GM19238 (cell line): ENCODE measurements around the gene LNPEP.

ENCODE experiments used
- DNase-seq: peaks from one replicate; pipeline ENCODE4 v3.0.0; 2011; ENCODE audit warnings: low spot score; ENCODE audit not compliant: insufficient read length

LNPEP gene

GRCh38 chr5:96995419-96995818 is 59.5 kb downstream of the LNPEP start:
- DNase-seq = no peak

- DNase-seq = no peak
Measured at GRCh38 chr5:96997265-96997859, 61.5 kb downstream of the LNPEP start.

- no peak for DNase-seq
Measured at GRCh38 chr5:96999856-97000255, 64.0 kb downstream of the LNPEP start.

- no peak for DNase-seq
Measured at GRCh38 chr5:97000391-97000790, 64.5 kb downstream of the LNPEP start.

- DNase-seq = no peak
Measured at GRCh38 chr5:97002983-97003382, 67.1 kb downstream of the LNPEP start.

GRCh38 chr5:97004423-97005060 is 68.7 kb downstream of the LNPEP start:
- no peak for DNase-seq

- no peak for DNase-seq
Measured at GRCh38 chr5:97006454-97007060, 70.7 kb downstream of the LNPEP start.

DNA sequence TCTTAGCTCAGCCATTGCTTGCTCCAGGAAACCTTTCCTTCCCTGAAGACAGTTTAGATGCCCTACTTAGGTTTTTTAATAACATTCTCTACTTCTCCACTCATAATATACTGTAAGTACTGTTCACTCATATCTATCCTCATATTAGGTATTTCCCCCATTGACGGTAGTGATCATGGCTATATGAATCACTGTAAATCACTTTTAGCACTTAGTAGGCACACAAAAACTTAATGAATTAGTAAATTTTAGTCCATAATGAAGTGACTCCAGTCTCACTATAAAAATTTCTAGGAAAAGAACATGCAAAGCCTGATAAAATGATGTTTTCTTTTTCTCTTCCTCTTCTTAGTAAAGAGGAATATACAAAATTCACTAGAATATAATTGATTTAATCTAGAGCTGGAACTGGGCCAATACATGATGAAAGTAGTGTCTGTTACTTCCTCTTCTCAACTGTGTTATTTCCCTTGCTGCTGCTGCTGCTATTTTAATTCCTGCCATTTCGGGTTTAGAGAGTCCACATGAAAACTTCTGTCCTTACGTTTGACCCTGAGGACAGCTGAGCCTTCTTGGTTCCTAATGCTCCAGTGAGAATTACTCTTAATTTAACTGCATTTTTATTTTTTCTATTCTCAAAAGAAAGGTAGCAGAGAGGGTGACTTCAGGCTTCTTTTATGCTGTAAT is 73.5 kb downstream of the LNPEP start:
- no peak for DNase-seq

- no peak for DNase-seq
Measured at GRCh38 chr5:97009921-97010320, 74.0 kb downstream of the LNPEP start.

DNA sequence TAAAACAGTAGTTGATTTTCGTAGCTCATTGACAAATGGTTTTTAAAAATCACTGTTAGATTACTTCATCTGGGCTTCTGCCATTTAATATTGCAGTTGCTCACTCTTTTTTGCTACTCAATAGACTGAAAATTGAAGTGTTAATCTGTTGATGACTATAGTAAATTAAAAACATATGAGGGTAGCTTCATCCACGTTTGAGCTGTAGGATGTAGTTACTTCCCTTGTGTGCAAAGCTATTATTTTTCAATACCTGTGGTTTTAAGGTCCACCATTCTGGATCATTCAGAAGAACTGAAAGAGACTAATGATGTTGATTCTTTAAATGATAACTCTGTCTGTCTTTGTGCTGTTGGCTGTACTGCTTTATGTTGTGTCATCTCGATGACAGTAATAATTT is 74.7 kb downstream of the LNPEP start:
- no peak for DNase-seq

- no peak for DNase-seq
Measured at GRCh38 chr5:97011567-97011966, 75.7 kb downstream of the LNPEP start.

DNA sequence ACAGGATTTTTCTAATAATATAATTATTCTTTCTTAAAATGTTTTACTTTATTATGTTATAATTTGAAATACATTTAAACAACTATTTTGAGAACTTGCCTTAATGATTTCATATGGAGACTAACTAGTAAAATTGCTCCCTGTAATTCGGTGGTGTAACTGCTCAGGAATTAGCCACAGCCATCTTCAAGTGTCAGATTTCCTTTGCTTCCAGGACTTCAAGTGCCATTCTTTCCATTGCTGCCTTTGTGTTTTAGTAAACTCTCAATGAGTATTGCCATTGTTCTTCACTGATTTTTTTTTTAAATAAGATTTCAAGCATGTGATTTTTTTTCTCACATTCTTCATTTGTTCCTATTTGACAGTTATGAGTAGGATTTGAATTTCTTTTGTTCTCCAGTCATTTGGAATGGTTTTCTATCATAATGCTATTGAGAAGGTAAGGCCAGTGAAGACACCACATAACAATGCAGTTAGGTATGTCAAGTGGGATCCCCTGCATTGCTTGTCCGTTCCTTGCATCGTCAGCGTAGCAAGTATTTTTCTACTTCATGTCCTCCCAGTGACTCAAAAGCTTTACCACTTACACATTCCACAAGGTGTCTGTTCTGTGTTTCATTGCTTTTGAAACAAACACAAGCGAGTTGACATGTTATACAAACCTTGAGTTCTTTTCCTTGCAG is 83.7 kb downstream of the LNPEP start:
- no peak for DNase-seq

- DNase-seq = no peak
Measured at GRCh38 chr5:97021416-97021815, 85.5 kb downstream of the LNPEP start.

- no peak for DNase-seq
Measured at GRCh38 chr5:97022898-97023297, 87.0 kb downstream of the LNPEP start.

GRCh38 chr5:97026721-97027120 is 90.8 kb downstream of the LNPEP start:
- DNase-seq = no peak

DNA sequence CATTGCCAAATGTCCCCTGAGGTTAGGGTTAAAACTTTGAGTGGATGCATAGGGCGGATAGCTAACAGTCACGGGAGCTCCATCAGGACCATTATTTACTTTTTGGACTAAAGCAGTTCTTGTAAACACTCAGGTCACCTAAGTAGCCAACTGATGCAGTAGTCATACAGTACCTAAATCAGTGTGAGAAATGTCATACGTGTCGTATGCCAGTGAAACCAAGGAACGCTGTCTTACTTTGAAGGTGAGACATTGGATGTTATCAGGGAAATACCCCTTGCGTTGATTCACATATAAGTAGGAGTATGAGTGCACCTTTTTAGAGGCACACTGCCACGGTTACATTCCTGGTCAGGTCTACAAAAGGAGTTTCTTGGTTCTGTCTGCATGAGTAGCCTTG is 101.9 kb downstream of the LNPEP start:
- DNase-seq = no peak

- DNase-seq = no peak
Measured at GRCh38 chr5:97041239-97041638, 105.4 kb downstream of the LNPEP start.

DNA sequence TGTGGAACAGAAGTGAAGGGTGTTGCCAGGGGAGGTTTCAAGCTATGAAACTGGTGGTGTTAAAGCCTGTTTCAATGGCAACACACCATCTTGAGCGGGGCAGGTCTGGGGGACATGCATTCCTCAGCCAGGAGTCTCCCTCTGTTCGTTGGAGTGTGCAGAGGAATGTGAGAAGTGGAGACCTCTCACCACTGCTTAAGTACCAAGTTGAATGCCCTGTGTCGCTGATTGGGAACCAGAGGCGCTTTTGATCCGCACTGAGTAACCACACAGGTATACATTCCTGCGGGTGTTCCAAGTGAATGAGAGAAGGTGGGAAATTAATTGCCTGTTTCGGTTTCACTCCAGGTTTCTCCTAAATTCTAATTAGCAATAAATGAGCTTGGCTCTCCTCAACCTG is 107.1 kb downstream of the LNPEP start:
- no peak for DNase-seq

DNA sequence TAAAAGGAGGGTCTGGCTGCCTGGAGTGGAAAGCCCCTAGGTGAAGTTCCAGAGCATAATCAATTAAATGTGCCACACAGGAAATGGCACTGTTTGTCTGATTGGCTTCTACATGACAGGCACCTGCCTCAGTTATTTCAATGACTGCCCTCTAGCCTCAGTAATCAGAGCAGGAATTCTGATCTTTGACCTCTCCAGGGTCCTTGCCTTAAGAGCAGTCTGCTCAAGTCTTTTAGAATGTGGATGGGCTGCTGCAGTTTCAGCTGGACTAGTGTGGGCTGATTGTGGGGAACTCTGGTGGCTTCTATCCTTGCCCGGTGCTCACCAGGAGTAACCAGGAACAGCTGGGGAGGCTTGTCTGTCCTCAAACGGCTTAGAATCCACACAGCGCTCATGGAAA is 107.6 kb downstream of the LNPEP start:
- DNase-seq = no peak

GRCh38 chr5:97044052-97044451 is 108.2 kb downstream of the LNPEP start:
- no peak for DNase-seq

GRCh38 chr5:97046270-97046982 is 110.5 kb downstream of the LNPEP start:
- DNase-seq = no peak
